HuH-7 (cell line): Measurements from ENCODE around the gene ZBTB33.

Experiments used
- DNase-seq: peaks from one replicate; pipeline ENCODE4 v3.0.0; 2011; ENCODE audit warnings: low spot score

The ZBTB33 gene

DNA sequence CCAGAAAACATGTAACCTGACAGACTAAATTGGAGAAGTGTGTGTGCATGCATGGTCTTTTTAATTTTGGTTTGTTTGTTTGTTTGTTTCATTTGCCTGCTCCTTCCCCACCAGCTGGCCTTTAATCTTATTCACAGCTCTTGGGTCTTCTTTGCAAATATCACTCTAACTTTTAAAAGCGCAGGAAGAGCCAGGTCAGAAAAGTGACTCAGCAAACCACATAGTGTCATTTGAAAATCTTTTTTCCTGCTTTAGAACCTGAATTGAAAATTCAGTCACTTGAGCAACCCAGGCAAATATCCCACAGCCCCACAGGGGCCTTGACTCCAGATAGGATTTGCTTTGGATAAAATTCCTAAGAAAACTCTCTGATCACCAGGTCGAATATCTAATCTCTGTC is 56.0 kb downstream of the ZBTB33 start:
- DNase-seq: no peak
